ENCODE measurements around the gene FBXO46.

Gene FBXO46

GRCh38 chr19:45713141-45713540, 17.6 kb downstream of the FBXO46 start:
- DNase-seq (ENCODE audit: low read depth), result no peak
- no peak overlapping the region for H3K4me3 ChIP-seq (ENCODE audit: low read depth, low read length)
- TF ChIP-seq CTCF (IDR thresholded peaks at IDR 0.05; ENCODE audit: control insufficient read depth, extremely low read depth, insufficient read depth), result no peak

- TF ChIP-seq CTCF (IDR thresholded peaks at IDR 0.05; ENCODE audit: control insufficient read depth, extremely low read depth, insufficient read depth), result no peak
- H3K4me3 ChIP-seq (ENCODE audit: low read depth, low read length), result no peak overlapping the region
- DNase-seq (ENCODE audit: low read depth), result no peak
Observed at GRCh38 chr19:45712699-45713067, 18.0 kb downstream of the FBXO46 start.

GRCh38 chr19:45711851-45712698, 18.6 kb downstream of the FBXO46 start:
- no peak for DNase-seq (ENCODE audit: low read depth)
- no peak for TF ChIP-seq CTCF (IDR thresholded peaks at IDR 0.05; ENCODE audit: control insufficient read depth, extremely low read depth, insufficient read depth)
- H3K4me3 ChIP-seq (ENCODE audit: low read depth, low read length), result no peak overlapping the region

GRCh38 chr19:45710356-45711130, 20.2 kb downstream of the FBXO46 start:
- no peak for TF ChIP-seq CTCF (IDR thresholded peaks at IDR 0.05; ENCODE audit: control insufficient read depth, extremely low read depth, insufficient read depth)
- no peak overlapping the region for H3K4me3 ChIP-seq (ENCODE audit: low read depth, low read length)
- DNase-seq (ENCODE audit: low read depth), result no peak

- no peak for TF ChIP-seq CTCF (IDR thresholded peaks at IDR 0.05; ENCODE audit: control insufficient read depth, extremely low read depth, insufficient read depth)
- H3K4me3 ChIP-seq (ENCODE audit: low read depth, low read length), result no peak overlapping the region
- DNase-seq (ENCODE audit: low read depth), result no peak
Observed at GRCh38 chr19:45705710-45706415, 24.8 kb downstream of the FBXO46 start.

GRCh38 chr19:45705115-45705514, 25.6 kb downstream of the FBXO46 start:
- H3K4me3 ChIP-seq (ENCODE audit: low read depth, low read length), result no peak overlapping the region
- DNase-seq (ENCODE audit: low read depth), result no peak
- TF ChIP-seq CTCF (IDR thresholded peaks at IDR 0.05; ENCODE audit: control insufficient read depth, extremely low read depth, insufficient read depth), result no peak
